ENCODE measurements around the gene TSEN34.

DNA sequence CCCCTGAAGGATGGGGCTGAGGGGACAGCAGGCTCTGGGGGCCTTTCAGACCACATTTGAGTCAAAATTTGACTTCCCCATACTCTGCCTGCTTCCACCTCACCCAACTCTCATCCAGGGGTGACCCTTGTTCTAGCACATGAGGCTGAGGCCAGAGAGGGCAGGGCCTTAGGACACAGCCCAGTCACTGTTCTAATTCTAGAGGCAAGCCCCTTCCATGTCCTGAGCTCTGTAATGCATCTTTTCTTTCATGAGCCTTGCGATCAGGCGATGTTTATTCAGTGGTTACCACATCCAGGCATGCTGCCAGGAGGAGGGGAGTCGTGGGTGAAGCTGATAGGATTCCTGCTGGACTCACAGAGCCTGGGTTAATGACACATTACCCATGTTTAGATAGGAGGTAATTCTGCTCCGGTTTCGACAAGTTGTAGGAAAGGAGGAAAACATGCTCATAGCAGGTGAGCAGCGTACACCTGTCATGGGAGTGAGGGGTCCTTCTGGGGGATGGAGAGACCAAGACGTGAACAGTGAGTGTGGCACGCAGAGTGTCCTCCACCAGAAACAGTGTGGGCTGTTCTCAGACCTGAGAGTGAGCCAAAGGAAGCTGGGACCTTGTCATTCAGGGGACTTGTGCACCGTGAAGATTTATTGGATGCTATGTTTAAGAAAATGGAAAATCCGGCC is 18.8 kb downstream of the TSEN34 start:
- TF ChIP-seq, protein P1, sequence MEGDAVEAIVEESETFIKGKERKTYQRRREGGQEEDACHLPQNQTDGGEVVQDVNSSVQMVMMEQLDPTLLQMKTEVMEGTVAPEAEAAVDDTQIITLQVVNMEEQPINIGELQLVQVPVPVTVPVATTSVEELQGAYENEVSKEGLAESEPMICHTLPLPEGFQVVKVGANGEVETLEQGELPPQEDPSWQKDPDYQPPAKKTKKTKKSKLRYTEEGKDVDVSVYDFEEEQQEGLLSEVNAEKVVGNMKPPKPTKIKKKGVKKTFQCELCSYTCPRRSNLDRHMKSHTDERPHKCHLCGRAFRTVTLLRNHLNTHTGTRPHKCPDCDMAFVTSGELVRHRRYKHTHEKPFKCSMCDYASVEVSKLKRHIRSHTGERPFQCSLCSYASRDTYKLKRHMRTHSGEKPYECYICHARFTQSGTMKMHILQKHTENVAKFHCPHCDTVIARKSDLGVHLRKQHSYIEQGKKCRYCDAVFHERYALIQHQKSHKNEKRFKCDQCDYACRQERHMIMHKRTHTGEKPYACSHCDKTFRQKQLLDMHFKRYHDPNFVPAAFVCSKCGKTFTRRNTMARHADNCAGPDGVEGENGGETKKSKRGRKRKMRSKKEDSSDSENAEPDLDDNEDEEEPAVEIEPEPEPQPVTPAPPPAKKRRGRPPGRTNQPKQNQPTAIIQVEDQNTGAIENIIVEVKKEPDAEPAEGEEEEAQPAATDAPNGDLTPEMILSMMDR (conservative IDR thresholded peaks at IDR 0.05; ENCODE audit: low read length) = no peak
- TF ChIP-seq EZH2phosphoT487 (IDR thresholded peaks at IDR 0.05; ENCODE audit: borderline replicate concordance) = no peak
